HepG2 (cell line): ENCODE results near the gene SEZ6L.

ENCODE experiments used
- CENPX ChIP-seq: sonication (generic); formaldehyde crosslinking; IDR thresholded peaks from 2 replicates; pipeline ENCODE4 v1.9.0; 2021; ENCODE audit warnings: mild to moderate bottlenecking, missing genetic modification reagents, moderate library complexity
- CTCF ChIP-seq: sonication (generic); formaldehyde crosslinking; IDR thresholded peaks from 2 replicates; pipeline ENCODE4 v1.5.0; 2020; ENCODE audit warnings: mild to moderate bottlenecking, missing genetic modification reagents, moderate library complexity
- EP300 ChIP-seq, 3 experiments: sonication (generic) in 1 of 3; formaldehyde crosslinking in 1 of 3; IDR thresholded peaks; 2 replicates each; pipeline versions ENCODE4 v1.5.1 to v1.6.1; 2011 to 2020; ENCODE audit warnings: low read depth in 2 of 3, low read length in 2 of 3, borderline replicate concordance in 1 of 3, improper control_type of control experiment in 1 of 3, mild to moderate bottlenecking in 1 of 3, missing genetic modification reagents in 1 of 3, moderate library complexity in 1 of 3
- HNRNPK ChIP-seq: fragments of 200-400 bp; formaldehyde crosslinking; IDR thresholded peaks from 2 replicates; pipeline ENCODE4 v1.6.1; 2018; ENCODE audit warnings: low read length, low read depth, moderate library complexity, mild to moderate bottlenecking; ENCODE audit not compliant: poor library complexity, severe bottlenecking
- JUNB ChIP-seq: sonication (generic); formaldehyde crosslinking; IDR thresholded peaks from 2 replicates; pipeline ENCODE4 v1.8.0; 2022; ENCODE audit warnings: missing genetic modification reagents, mild to moderate bottlenecking, borderline replicate concordance
- MAFF ChIP-seq: IDR thresholded peaks from 2 replicates; pipeline ENCODE4 v1.6.1; 2011; ENCODE audit warnings: low read depth, low read length, improper control_type of control experiment
- MAX ChIP-seq: IDR thresholded peaks from 2 replicates; pipeline ENCODE4 v1.6.1; 2012; ENCODE audit warnings: inconsistent platforms
- NKX3-1 ChIP-seq: sonication (generic); formaldehyde crosslinking; IDR thresholded peaks from 2 replicates; pipeline ENCODE4 v1.5.0; 2020; ENCODE audit warnings: missing genetic modification reagents
- NR2F6 ChIP-seq, 2 experiments: IDR thresholded peaks; 2 replicates each; pipeline ENCODE4 v1.6.1; 2016; ENCODE audit warnings: antibody characterized with exemption in 1 of 2, mild to moderate bottlenecking in 1 of 2
- PBX3 ChIP-seq: sonication (generic); formaldehyde crosslinking; IDR thresholded peaks from 2 replicates; pipeline ENCODE4 v1.8.1; 2023; ENCODE audit warnings: missing genetic modification reagents, inconsistent platforms, borderline replicate concordance
- SMAD3 ChIP-seq: sonication (generic); formaldehyde crosslinking; IDR thresholded peaks from 2 replicates; pipeline ENCODE4 v1.4.0; 2020; ENCODE audit warnings: missing genetic modification reagents
- TEAD2 ChIP-seq: sonication (generic); formaldehyde crosslinking; IDR thresholded peaks from 2 replicates; pipeline ENCODE4 v1.9.0; 2021; ENCODE audit warnings: missing genetic modification reagents
- ZNF414 ChIP-seq: sonication (generic); formaldehyde crosslinking; IDR thresholded peaks from 2 replicates; pipeline ENCODE4 v1.5.0; 2020; ENCODE audit warnings: missing genetic modification reagents
- ZNF510 ChIP-seq: sonication (generic); formaldehyde crosslinking; IDR thresholded peaks from 2 replicates; pipeline ENCODE4 v1.4.0; 2020; ENCODE audit warnings: low read depth, mild to moderate bottlenecking, missing genetic modification reagents

- TF ChIP-seq MAX = no peak
- no peak for TF ChIP-seq ZNF414 (CRISPR knock-in tag)
- TF ChIP-seq SMAD3 (CRISPR knock-in tag) = no peak
- TF ChIP-seq CTCF (CRISPR knock-in tag) = no peak
- TF ChIP-seq NR2F6 (IDR thresholded peaks at IDR 0.05) = no peak
- TF ChIP-seq NR2F6 (CRISPR knock-in tag; IDR thresholded peaks at IDR 0.05) = no peak
- TF ChIP-seq JUNB (CRISPR knock-in tag) = no peak
- TF ChIP-seq CENPX = no peak
- no peak for TF ChIP-seq TEAD2 (CRISPR knock-in tag)
- TF ChIP-seq PBX3 = no peak
- TF ChIP-seq EP300 (IDR thresholded peaks at IDR 0.05; ENCODE audit: low read depth in 2 of 2, low read length in 2 of 2) = no peak
- TF ChIP-seq EP300 (CRISPR knock-in tag; IDR thresholded peaks at IDR 0.05; ENCODE audit: borderline replicate concordance) = no peak
- no peak for TF ChIP-seq HNRNPK
- no peak for TF ChIP-seq NKX3-1 (CRISPR knock-in tag)
- no peak for TF ChIP-seq MAFF
- no peak for TF ChIP-seq ZNF510
These were observed 139.2 kb downstream of the SEZ6L start for GRCh38 chr22:26308467-26308866.
